Breast epithelium (tissue), 3 donors: Measurements from ENCODE around the gene KCNQ1OT1.

ENCODE experiments used
- POLR2A ChIP-seq: fragments of 450-650 bp; IDR thresholded peaks from one replicate; pipeline ENCODE4 v1.6.1; 2016; ENCODE audit warnings: antibody characterized with exemption, mild to moderate bottlenecking, moderate library complexity
- TF ChIP-seq, protein P1 (sequence below), 3 donors: fragments of 450-650 bp; IDR thresholded peaks; one replicate each; pipeline ENCODE4 v1.5.1; 2016 to 2017; ENCODE audit warnings: antibody characterized with exemption in 3 of 3, mild to moderate bottlenecking in 3 of 3, moderate library complexity in 3 of 3

DNA sequence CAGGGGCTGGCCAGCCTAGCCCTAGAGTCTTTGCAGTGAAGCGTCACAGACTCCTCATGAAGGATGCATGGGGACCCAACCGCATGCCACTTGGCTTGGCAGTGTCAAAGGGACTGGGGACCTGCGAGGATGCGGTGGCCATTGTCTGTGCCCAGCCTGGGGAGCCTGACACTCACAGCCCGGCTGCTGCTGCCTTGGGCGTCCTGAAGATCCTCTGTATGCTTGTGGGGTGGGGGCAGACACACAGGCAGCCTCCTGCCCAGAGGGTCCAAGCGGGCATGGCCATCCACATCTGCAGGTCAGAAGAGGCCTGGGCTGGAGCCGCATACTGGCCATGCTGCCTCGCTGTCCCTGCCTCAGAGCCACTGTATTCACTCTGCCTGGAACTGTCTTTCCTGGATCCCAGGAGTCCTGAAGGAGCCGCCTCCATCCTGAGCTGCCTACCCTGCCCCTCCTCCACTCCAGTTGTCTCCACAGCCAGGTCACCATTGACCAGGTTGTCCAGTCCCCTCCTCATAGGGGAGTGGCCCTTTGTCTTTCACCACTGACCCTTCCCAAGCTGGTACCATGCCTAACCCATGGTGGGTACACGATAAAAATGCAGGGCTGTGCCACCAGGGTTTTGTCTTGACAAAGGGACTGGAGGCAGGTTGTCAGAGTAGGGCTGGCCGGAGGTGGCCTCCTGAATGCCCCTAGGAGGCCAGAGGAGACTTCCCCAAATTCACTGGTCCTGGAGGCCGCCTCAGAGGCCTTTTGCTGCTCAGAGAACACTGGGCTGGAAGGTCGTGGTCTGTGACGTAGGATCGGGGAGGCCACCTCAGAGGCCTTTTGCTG is 107.0 kb downstream of the KCNQ1OT1 start:
- TF ChIP-seq, protein P1, sequence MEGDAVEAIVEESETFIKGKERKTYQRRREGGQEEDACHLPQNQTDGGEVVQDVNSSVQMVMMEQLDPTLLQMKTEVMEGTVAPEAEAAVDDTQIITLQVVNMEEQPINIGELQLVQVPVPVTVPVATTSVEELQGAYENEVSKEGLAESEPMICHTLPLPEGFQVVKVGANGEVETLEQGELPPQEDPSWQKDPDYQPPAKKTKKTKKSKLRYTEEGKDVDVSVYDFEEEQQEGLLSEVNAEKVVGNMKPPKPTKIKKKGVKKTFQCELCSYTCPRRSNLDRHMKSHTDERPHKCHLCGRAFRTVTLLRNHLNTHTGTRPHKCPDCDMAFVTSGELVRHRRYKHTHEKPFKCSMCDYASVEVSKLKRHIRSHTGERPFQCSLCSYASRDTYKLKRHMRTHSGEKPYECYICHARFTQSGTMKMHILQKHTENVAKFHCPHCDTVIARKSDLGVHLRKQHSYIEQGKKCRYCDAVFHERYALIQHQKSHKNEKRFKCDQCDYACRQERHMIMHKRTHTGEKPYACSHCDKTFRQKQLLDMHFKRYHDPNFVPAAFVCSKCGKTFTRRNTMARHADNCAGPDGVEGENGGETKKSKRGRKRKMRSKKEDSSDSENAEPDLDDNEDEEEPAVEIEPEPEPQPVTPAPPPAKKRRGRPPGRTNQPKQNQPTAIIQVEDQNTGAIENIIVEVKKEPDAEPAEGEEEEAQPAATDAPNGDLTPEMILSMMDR (IDR thresholded peaks at IDR 0.05): no peak
- TF ChIP-seq POLR2A: no peak
